Measurements from ENCODE around the gene RABGEF1. TPM values are rescaled to one million over a fixed set of nuclear protein-coding genes. Genes with fewer than 3 reads are reported as not detected.
"Not testable (repeated sequence)": the region's sequence is repeated elsewhere in the genome, so short reads cannot be mapped to it uniquely, and the experiment has no call there.

RABGEF1 gene
- total RNA-seq, 1 donor from 2014 or later, result 14.1 TPM

DNA sequence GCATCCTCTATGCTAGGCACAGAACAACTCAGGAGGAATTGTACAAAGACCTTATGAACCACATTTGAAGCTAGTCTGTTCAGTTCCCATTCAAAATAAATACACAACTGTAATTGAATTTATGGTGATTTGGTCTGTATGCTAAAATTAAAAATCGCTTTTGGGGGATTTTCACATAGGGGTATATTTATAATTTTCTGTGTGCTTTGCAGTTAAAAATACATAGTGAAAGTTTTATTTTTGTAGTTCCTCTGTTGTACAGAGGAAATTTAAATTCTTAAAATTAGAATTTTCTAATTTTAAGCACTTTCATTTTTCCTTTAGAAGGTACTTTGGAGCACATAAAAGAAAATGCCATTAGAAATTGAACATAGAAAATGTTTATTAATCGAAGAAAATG lies 6.9 kb downstream of the RABGEF1 start:
- DNase-seq, result no peak
- Mint-ChIP-seq H3K4me3 (ENCODE audit: unreplicated experiment) (no peak overlapping the region), H3K27me3 (ENCODE audit: unreplicated experiment) (peaks cover 2% of the 10 kb centered on the region), H3K9me3 (ENCODE audit: unreplicated experiment) (no peaks in the 10 kb centered on the region), H3K27ac (ENCODE audit: unreplicated experiment) (no peak overlapping the region), H3K4me1 (ENCODE audit: low read depth, unreplicated experiment) (peaks cover 3% of the 10 kb centered on the region), H3K36me3 (ENCODE audit: unreplicated experiment) (no peaks in the 10 kb centered on the region)
- TF ChIP-seq, protein P1, sequence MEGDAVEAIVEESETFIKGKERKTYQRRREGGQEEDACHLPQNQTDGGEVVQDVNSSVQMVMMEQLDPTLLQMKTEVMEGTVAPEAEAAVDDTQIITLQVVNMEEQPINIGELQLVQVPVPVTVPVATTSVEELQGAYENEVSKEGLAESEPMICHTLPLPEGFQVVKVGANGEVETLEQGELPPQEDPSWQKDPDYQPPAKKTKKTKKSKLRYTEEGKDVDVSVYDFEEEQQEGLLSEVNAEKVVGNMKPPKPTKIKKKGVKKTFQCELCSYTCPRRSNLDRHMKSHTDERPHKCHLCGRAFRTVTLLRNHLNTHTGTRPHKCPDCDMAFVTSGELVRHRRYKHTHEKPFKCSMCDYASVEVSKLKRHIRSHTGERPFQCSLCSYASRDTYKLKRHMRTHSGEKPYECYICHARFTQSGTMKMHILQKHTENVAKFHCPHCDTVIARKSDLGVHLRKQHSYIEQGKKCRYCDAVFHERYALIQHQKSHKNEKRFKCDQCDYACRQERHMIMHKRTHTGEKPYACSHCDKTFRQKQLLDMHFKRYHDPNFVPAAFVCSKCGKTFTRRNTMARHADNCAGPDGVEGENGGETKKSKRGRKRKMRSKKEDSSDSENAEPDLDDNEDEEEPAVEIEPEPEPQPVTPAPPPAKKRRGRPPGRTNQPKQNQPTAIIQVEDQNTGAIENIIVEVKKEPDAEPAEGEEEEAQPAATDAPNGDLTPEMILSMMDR (IDR thresholded peaks at IDR 0.05; ENCODE audit: partially characterized antibody, unreplicated experiment), result no peak

DNA sequence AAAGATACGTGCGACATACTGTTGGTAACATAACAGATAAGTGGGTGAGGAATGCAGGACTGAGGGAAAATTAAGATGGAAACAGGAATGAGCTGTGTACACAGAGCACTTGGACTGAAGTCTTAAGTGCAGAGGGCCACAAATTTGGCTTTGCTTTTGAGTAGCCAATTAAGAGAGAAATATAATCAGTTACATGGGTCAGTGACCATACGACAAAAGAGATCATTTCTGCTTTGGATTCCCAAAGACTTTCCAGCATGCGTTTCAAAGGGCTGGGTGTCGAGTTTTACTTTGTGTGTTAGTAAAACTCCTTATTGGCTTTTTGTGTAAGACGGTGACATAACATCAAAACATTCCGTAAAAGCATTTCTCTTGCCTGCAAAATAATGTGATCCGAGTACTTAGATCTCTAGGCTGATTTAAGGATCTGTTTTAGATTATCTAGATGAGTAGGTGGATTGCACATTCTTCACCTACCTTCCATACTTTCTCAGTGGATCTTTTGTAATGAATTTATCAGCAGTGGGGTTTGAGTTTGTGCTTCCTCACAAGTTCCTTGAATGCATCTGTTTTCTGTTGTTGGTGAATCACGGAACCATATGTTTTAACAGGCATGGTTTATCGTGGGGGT lies 7.5 kb downstream of the RABGEF1 start:
- Mint-ChIP-seq H3K36me3 (ENCODE audit: unreplicated experiment) (no peaks in the 10 kb centered on the region), H3K4me1 (ENCODE audit: low read depth, unreplicated experiment) (peaks cover 3% of the 10 kb centered on the region), H3K4me3 (ENCODE audit: unreplicated experiment) (no peak overlapping the region), H3K27ac (ENCODE audit: unreplicated experiment) (peak overlapping the region; percentile 3), H3K9me3 (ENCODE audit: unreplicated experiment) (no peaks in the 10 kb centered on the region), H3K27me3 (ENCODE audit: unreplicated experiment) (peaks cover 2% of the 10 kb centered on the region)
- TF ChIP-seq, protein P1 (IDR thresholded peaks at IDR 0.05; ENCODE audit: partially characterized antibody, unreplicated experiment), result no peak
- no peak for DNase-seq

DNA sequence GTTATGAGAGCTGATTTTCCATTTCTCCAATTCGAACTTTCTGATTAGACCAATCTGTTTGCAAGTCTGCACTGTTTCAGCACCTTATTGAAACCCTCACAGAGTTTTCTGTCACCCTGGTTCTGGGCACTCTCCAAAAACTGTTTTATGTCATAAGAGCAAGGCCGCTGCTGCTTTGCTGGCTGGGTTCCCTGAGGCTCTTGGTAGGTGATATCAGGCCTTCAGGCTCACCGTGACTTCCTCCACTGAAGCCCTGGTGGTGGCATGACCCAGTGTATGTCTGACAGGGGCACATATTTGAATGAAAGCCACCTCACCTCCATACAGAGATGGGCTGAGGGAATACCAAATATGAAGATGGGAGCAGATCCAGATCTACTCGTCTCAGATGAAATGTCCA lies 8.3 kb downstream of the RABGEF1 start:
- Mint-ChIP-seq H3K9me3 (ENCODE audit: unreplicated experiment) (no peaks in the 10 kb centered on the region), H3K36me3 (ENCODE audit: unreplicated experiment) (no peaks in the 10 kb centered on the region), H3K27ac (ENCODE audit: unreplicated experiment) (no peak overlapping the region)

DNA sequence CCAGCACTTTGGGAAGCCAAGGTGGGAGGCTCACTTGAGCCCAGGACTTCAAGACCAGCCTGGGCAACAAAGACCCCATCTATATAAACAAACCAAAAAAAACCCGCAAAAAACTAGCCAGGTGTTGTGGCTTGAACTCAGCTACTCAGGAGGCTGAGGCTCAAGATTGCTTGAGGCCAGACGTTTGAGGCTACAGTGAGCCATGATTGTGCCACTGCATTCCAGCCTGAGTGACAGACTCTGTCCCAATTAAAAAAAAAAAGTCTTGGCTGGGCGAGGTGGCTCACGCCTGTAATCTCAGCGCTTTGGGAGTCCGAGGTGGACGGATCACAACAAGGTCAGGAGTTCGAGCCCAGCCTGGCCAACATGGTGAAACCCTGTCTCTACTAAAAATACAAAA lies 11.4 kb downstream of the RABGEF1 start:
- Mint-ChIP-seq H3K27me3 (ENCODE audit: unreplicated experiment) (peaks cover 2% of the 10 kb centered on the region), H3K36me3 (ENCODE audit: unreplicated experiment) (no peaks in the 10 kb centered on the region), H3K4me1 (ENCODE audit: low read depth, unreplicated experiment) (peaks cover 3% of the 10 kb centered on the region), H3K4me3 (ENCODE audit: unreplicated experiment) (no peak overlapping the region), H3K27ac (ENCODE audit: unreplicated experiment) (no peak overlapping the region), H3K9me3 (ENCODE audit: unreplicated experiment) (no peaks in the 10 kb centered on the region)
- TF ChIP-seq, protein P1 (IDR thresholded peaks at IDR 0.05; ENCODE audit: partially characterized antibody, unreplicated experiment), result no peak
- DNase-seq, result no peak

More for the DNA sequence above, 8.3 kb downstream of the RABGEF1 start:
- Mint-ChIP-seq H3K4me3 (ENCODE audit: unreplicated experiment) (no peak overlapping the region), H3K4me1 (ENCODE audit: low read depth, unreplicated experiment) (peaks cover 3% of the 10 kb centered on the region), H3K27me3 (ENCODE audit: unreplicated experiment) (peaks cover 2% of the 10 kb centered on the region)
- DNase-seq, result no peak
- TF ChIP-seq, protein P1 (IDR thresholded peaks at IDR 0.05; ENCODE audit: partially characterized antibody, unreplicated experiment), result no peak

DNA sequence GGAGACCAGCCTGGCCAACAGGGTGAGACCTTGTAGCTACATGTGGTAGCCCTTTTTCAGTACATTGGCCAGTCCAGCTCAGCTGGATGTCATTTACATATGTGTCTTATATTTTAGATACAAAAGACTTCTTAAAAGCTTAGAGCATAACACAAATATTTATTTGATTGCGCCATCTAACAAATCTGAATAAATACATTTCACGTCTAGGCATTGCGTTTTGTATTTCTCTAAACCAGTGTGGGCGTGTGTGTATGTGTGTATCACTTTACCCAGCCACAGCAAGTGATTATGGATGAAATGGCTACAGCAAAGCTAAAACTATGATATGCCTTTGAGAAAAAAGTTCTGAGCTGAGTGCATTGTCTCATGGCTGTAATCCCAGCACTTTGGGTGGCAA lies 14.0 kb downstream of the RABGEF1 start:
- no peak for DNase-seq
- TF ChIP-seq, protein P1 (IDR thresholded peaks at IDR 0.05; ENCODE audit: partially characterized antibody, unreplicated experiment), result no peak
- no peaks in the 10 kb centered on the region for H3K36me3 Mint-ChIP-seq (ENCODE audit: unreplicated experiment)
- no peak overlapping the region for H3K4me3 Mint-ChIP-seq (ENCODE audit: unreplicated experiment)
- H3K9me3 Mint-ChIP-seq (ENCODE audit: unreplicated experiment), result no peaks in the 10 kb centered on the region
- H3K4me1 Mint-ChIP-seq (ENCODE audit: low read depth, unreplicated experiment), result peaks cover 13% of the 10 kb centered on the region
- no peaks in the 10 kb centered on the region for H3K27me3 Mint-ChIP-seq (ENCODE audit: unreplicated experiment)
- H3K27ac Mint-ChIP-seq (ENCODE audit: unreplicated experiment), result no peak overlapping the region

DNA sequence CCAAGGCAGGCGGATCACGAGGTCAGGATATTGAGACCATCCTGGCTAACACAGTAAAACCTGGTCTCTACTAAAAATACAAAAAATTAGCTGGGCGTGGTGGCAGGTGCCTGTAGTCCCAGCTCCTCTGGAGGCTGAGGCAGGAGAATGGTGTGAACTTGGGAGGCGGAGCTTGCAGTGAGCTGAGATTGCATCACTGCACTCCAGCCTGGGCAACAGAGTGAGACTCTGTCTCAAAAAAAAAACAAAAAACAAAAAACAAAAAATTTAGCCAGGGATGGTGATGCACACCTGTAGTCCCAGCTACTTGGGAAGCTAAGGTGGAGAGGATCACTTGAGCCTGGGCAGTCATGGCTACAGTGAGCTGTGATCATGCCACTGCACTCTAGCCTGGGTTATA lies 14.5 kb downstream of the RABGEF1 start:
- H3K36me3 Mint-ChIP-seq (ENCODE audit: unreplicated experiment); H3K27me3 Mint-ChIP-seq (ENCODE audit: unreplicated experiment); DNase-seq; H3K27ac Mint-ChIP-seq (ENCODE audit: unreplicated experiment); H3K4me3 Mint-ChIP-seq (ENCODE audit: unreplicated experiment); H3K9me3 Mint-ChIP-seq (ENCODE audit: unreplicated experiment): not testable (repeated sequence)
- H3K4me1 Mint-ChIP-seq (ENCODE audit: low read depth, unreplicated experiment), result peaks cover 13% of the 10 kb centered on the region

DNA sequence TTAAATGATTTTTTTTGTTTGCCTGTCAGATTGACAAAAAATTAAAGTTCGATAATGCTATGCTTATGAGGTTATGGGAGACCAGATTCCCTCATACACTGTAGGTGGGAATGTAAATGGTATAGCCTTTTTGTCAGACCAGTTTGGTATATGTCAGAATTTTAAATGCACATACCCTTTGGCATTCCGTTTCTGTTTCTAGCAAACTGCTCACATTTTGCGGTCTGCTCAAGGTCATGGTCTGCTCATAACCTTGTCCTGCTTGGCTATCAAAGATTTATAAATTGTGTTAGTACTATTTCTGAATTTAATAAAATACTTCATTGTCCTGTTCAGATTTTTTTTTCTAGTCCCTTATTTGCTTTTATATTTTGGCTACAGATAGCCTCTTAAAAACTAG lies 15.7 kb downstream of the RABGEF1 start:
- not testable (repeated sequence) for H3K36me3 Mint-ChIP-seq (ENCODE audit: unreplicated experiment); H3K4me3 Mint-ChIP-seq (ENCODE audit: unreplicated experiment); H3K27ac Mint-ChIP-seq (ENCODE audit: unreplicated experiment); H3K27me3 Mint-ChIP-seq (ENCODE audit: unreplicated experiment); H3K9me3 Mint-ChIP-seq (ENCODE audit: unreplicated experiment); DNase-seq
- peaks cover 13% of the 10 kb centered on the region for H3K4me1 Mint-ChIP-seq (ENCODE audit: low read depth, unreplicated experiment)

Data from glutamatergic neuron (in vitro differentiated cells).